ENCODE data around the gene WBP4.
"Not testable (repeated sequence)": the region's sequence is repeated elsewhere in the genome, so short reads cannot be mapped to it uniquely, and the experiment has no call there.

Gene WBP4

GRCh38 chr13:41061075-41061913 is at the start of gene WBP4:
WBP4 (plus strand) TSS chr13:41061509; CDS start chr13:41061674, 165 bp downstream.
- peak; percentile 90 for DNase-seq (ENCODE audit: low read depth)

GRCh38 chr13:41012536-41012935 is 48.8 kb upstream of the WBP4 start:
- no peak for DNase-seq (ENCODE audit: low read depth)

- no peak for DNase-seq (ENCODE audit: low read depth)
Measured at GRCh38 chr13:41013835-41014234, 47.5 kb upstream of the WBP4 start.

GRCh38 chr13:41015920-41016319 is 45.4 kb upstream of the WBP4 start:
- no peak for DNase-seq (ENCODE audit: low read depth)

GRCh38 chr13:41017159-41017558 is 44.1 kb upstream of the WBP4 start:
- no peak for DNase-seq (ENCODE audit: low read depth)

- no peak for DNase-seq (ENCODE audit: low read depth)
Measured at GRCh38 chr13:41017817-41018601, 43.3 kb upstream of the WBP4 start.

GRCh38 chr13:41018602-41018948 is 42.7 kb upstream of the WBP4 start:
- no peak for DNase-seq (ENCODE audit: low read depth)

GRCh38 chr13:41019011-41019487 is 42.3 kb upstream of the WBP4 start, which contains the start of gene ELF1:
ELF1 (minus strand) TSS chr13:41019316; CDS start chr13:40982054, 37,262 bp downstream.
- DNase-seq (ENCODE audit: low read depth) = peak; percentile 40

- DNase-seq (ENCODE audit: low read depth) = no peak
Measured at GRCh38 chr13:41019578-41020347, 41.5 kb upstream of the WBP4 start.

- DNase-seq (ENCODE audit: low read depth) = no peak
Measured at GRCh38 chr13:41025518-41025917, 35.8 kb upstream of the WBP4 start.

GRCh38 chr13:41026788-41027187 is 34.5 kb upstream of the WBP4 start:
- DNase-seq (ENCODE audit: low read depth) = no peak

GRCh38 chr13:41028051-41028450 is 33.3 kb upstream of the WBP4 start:
- DNase-seq (ENCODE audit: low read depth) = no peak

GRCh38 chr13:41029629-41030028 is 31.7 kb upstream of the WBP4 start:
- no peak for DNase-seq (ENCODE audit: low read depth)

- DNase-seq (ENCODE audit: low read depth) = no peak
Measured at GRCh38 chr13:41032691-41033376, 28.5 kb upstream of the WBP4 start.

GRCh38 chr13:41034382-41034781 is 26.9 kb upstream of the WBP4 start:
- no peak for DNase-seq (ENCODE audit: low read depth)

GRCh38 chr13:41034881-41035280 is 26.4 kb upstream of the WBP4 start:
- no peak for DNase-seq (ENCODE audit: low read depth)

GRCh38 chr13:41036557-41036956 is 24.8 kb upstream of the WBP4 start:
- DNase-seq (ENCODE audit: low read depth) = not testable (repeated sequence)

- DNase-seq (ENCODE audit: low read depth) = no peak
Measured at GRCh38 chr13:41039746-41040145, 21.6 kb upstream of the WBP4 start.

GRCh38 chr13:41040584-41041334 is 20.6 kb upstream of the WBP4 start:
- no peak for DNase-seq (ENCODE audit: low read depth)

- not testable (repeated sequence) for DNase-seq (ENCODE audit: low read depth)
Measured at GRCh38 chr13:41042419-41042818, 18.9 kb upstream of the WBP4 start.

- DNase-seq (ENCODE audit: low read depth) = no peak
Measured at GRCh38 chr13:41048640-41049039, 12.7 kb upstream of the WBP4 start.
